ENCODE measurements around the gene CYB561D1.

DNA sequence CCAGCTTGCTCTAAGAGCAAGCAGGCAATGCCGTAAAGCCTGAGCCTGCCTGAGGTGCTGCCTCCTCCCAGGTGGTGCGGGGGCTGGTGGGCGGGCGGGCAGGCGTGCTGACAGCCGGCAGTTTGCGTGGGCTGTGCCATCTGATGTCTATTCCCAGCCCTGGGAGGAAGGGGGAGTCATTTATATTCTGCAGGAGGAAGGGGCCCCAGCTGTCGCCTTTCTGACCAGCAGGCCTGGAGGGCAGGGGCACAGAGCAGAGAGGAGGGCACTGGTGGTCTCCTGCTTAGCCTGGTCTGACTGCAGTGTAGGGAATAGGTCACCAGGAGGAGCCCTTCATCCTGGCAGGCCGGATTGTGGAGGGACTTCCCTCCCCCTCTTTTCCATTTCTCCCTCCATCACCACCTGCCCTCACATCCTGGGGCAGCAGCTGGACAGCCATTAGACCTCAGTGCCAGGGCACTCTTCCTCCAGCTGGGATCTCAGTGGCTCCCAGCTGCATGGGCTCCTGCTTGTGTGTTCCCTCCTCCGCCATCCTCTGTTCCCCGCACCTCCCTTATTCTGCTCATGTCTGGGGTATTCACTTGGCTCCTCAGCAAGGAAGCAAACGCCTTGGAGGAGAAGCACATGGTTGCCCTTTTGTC, 4.4 kb downstream of the CYB561D1 start:
- TF ChIP-seq, protein P1, sequence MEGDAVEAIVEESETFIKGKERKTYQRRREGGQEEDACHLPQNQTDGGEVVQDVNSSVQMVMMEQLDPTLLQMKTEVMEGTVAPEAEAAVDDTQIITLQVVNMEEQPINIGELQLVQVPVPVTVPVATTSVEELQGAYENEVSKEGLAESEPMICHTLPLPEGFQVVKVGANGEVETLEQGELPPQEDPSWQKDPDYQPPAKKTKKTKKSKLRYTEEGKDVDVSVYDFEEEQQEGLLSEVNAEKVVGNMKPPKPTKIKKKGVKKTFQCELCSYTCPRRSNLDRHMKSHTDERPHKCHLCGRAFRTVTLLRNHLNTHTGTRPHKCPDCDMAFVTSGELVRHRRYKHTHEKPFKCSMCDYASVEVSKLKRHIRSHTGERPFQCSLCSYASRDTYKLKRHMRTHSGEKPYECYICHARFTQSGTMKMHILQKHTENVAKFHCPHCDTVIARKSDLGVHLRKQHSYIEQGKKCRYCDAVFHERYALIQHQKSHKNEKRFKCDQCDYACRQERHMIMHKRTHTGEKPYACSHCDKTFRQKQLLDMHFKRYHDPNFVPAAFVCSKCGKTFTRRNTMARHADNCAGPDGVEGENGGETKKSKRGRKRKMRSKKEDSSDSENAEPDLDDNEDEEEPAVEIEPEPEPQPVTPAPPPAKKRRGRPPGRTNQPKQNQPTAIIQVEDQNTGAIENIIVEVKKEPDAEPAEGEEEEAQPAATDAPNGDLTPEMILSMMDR (IDR thresholded peaks at IDR 0.05; ENCODE audit: extremely low read depth in 1 of 2, insufficient read depth in 1 of 2, low read depth in 1 of 2, low read length in 2 of 2) = peak; percentile 44 to 73
- TF ChIP-seq MAX (IDR thresholded peaks at IDR 0.05; ENCODE audit: insufficient read depth, insufficient read length) = no peak

Measured in endothelial cell of umbilical vein (primary cell).